Psoas muscle (tissue), 8 donors: ENCODE data around the gene PKIB. TPM values are rescaled to one million over a fixed set of nuclear protein-coding genes. Genes with fewer than 3 reads are reported as not detected.
A peak's percentile ranks its signal among the peaks of the same experiment; 100 is the strongest.

Experiments
- ATAC-seq, 4 donors: fragments of 200-7000 bp; cut with Tn5 transposase; one replicate each; pipeline ENCODE4 v1.9.1; 2020; ENCODE audit warnings: moderate library complexity in 3 of 4, mild to moderate bottlenecking in 2 of 4
- DNase-seq, 2 donors: peaks; one replicate each; pipeline ENCODE4 v3.0.0-alpha.2; 2020
- H3K27ac ChIP-seq: fragments of 200-600 bp; one replicate; pipeline ENCODE4 v1.8.0; 2022
- H3K27me3 ChIP-seq, 3 donors: fragments of 200-600 bp in 1 of 3; one replicate each; pipeline versions ENCODE4 v1.6.1 to v1.8.0; 2013 to 2022; ENCODE audit warnings: low read length in 2 of 3, mild to moderate bottlenecking in 2 of 3, moderate library complexity in 1 of 3; ENCODE audit not compliant: insufficient read depth in 3 of 3
- H3K36me3 ChIP-seq, 2 donors: fragments of 200-600 bp in 1 of 2; one replicate each; pipeline versions ENCODE4 v1.6.1 to v1.8.0; 2013 to 2022; ENCODE audit warnings: low read depth in 1 of 2, mild to moderate bottlenecking in 1 of 2, moderate library complexity in 1 of 2; ENCODE audit not compliant: insufficient read depth in 1 of 2
- H3K4me1 ChIP-seq: fragments of 200-600 bp; one replicate; pipeline ENCODE4 v1.8.0; 2022
- H3K4me3 ChIP-seq: fragments of 200-600 bp; one replicate; pipeline ENCODE4 v1.8.0; 2022; ENCODE audit warnings: mild to moderate bottlenecking
- H3K9me3 ChIP-seq: fragments of 200-600 bp; one replicate; pipeline ENCODE4 v1.8.0; 2022
- CTCF ChIP-seq: fragments of 200-600 bp; IDR thresholded peaks from one replicate; pipeline ENCODE4 v1.8.0; 2022; ENCODE audit warnings: antibody characterized with exemption
- WGBS, 3 donors: extraction: QIAGEN DNeasy Blood & Tissue Kit; methylation state at CpG; one replicate each; pipeline versions ENCODE4 v1.1.6 to v1.1.7; 2013; 5-methylcytosine and 5-hydroxymethylcytosine counted together
- intact Hi-C, 2 donors: fragments of 100-400 bp; cut with DNase I; formaldehyde crosslinking; loops; one replicate each; pipeline versions ENCODE4 v1.11.0 to v1.14.2; 2022
- polyA plus RNA-seq, 3 donors: library from polyadenylated mRNA; stranded (reverse); fragments of 200-250 nt; gene quantifications; one replicate each; pipeline ENCODE4 v1.2.3, GENCODE V29; 2013
- total RNA-seq, 4 donors: library from RNA; stranded (reverse); fragmentation: NEBNext Ultra II Directional in 2 of 4; extraction: Animal tissue kit (Norgen Biotek cat#: 25700) in 2 of 4; gene quantifications; one replicate each; pipeline versions ENCODE4 v1.2.1 to v1.2.4, GENCODE V29; 2021 to 2023
- donor health status: healthy with polysubstance abuse.
- donor health status: DM: no; HTN: no; CAD: no; lungs with moderate emphysema.
- donor health status: Bipolar disorder and iron deficiency.
- donor health status: healthy.
- donor health status: DM: yes; HTN: yes; CAD: no.
- donor health status: DM: no; HTN: no; CAD: no.
- donor health status: DM: no; HTN: no; CAD: no.
- donor health status: DM: yes; HTN: yes; CAD: no.

PKIB gene
- total and polyA plus RNA-seq, 7 donors: 0.20 to 2.4 (median 0.59) TPM

GRCh38 chr6:122713138-122713537, 102.9 kb downstream of the PKIB start:
- intact Hi-C loops: no loop called here
- TF ChIP-seq CTCF: no peak
- ATAC-seq: no peak
- Histone ChIP-seq H3K9me3 (no peaks in the 10 kb centered on the region), H3K36me3 (no peaks in the 10 kb centered on the region), H3K27me3 (no peaks in the 10 kb centered on the region), H3K4me3 (no peak overlapping the region), H3K4me1 (no peaks in the 10 kb centered on the region), H3K27ac (no peak overlapping the region)
- DNase-seq: no peak
- WGBS, 3 donors: 88 to 93% (median 93%) methylated on average over 3 of the region's 3 CpGs

GRCh38 chr6:122714059-122714458, 103.9 kb downstream of the PKIB start:
- H3K27ac ChIP-seq: no peak overlapping the region
- H3K4me3 ChIP-seq: no peak overlapping the region
- H3K4me1 ChIP-seq: no peaks in the 10 kb centered on the region
- H3K9me3 ChIP-seq: no peaks in the 10 kb centered on the region
- H3K27me3 ChIP-seq: no peaks in the 10 kb centered on the region
- DNase-seq (no peak), ATAC-seq (no peak)
- intact Hi-C loops: no loop called here
- WGBS, 3 donors: 71 to 75% (median 72%) methylated on average over 5 of the region's 5 CpGs
- H3K36me3 ChIP-seq: no peaks in the 10 kb centered on the region
- TF ChIP-seq CTCF: no peak

GRCh38 chr6:122715725-122716124, 105.5 kb downstream of the PKIB start:
- intact Hi-C loops: loop anchor here in 1 of 2 donors (5.0 kb wide), 1 partner anchor 103 kb away; the partner anchor contains the start of gene PKIB
- no peaks in the 10 kb centered on the region for H3K27me3 ChIP-seq
- 46 to 59% (median 52%) methylated on average over 2 of the region's 2 CpGs for WGBS, 3 donors
- no peak overlapping the region for H3K4me3 ChIP-seq
- H3K4me1 ChIP-seq: no peaks in the 10 kb centered on the region
- no peak overlapping the region for H3K27ac ChIP-seq
- no peak for TF ChIP-seq CTCF
- no peaks in the 10 kb centered on the region for H3K9me3 ChIP-seq
- ATAC-seq (no peak), DNase-seq (no peak)
- no peaks in the 10 kb centered on the region for H3K36me3 ChIP-seq

GRCh38 chr6:122717350-122717749, 107.1 kb downstream of the PKIB start:
- WGBS, 3 donors: 4 to 8% (median 5%) methylated on average over 2 of the region's 2 CpGs

More at GRCh38 chr6:122717350-122717749, 107.1 kb downstream of the PKIB start:
- no peak overlapping the region for H3K27ac ChIP-seq
- H3K4me3 ChIP-seq: no peak overlapping the region
- ATAC-seq (peak; percentile 56 to 80 (median 68)), DNase-seq (no peak)
- no peaks in the 10 kb centered on the region for H3K9me3 ChIP-seq
- H3K4me1 ChIP-seq: no peaks in the 10 kb centered on the region
- H3K27me3 ChIP-seq: no peaks in the 10 kb centered on the region
- TF ChIP-seq CTCF: no peak
- H3K36me3 ChIP-seq: no peaks in the 10 kb centered on the region
- intact Hi-C loops: loop anchor here in 1 of 2 donors (5.0 kb wide), 1 partner anchor 105 kb away; the partner anchor contains the start of gene PKIB
